GM18868 (cell line): Measurements from ENCODE around the gene EBF3.

ENCODE experiments used
- ATAC-seq: cut with Tn5 transposase; IDR thresholded peaks from one replicate; pipeline ENCODE4 v1.9.1; 2021; ENCODE audit warnings: mild to moderate bottlenecking, moderate library complexity; ENCODE audit not compliant: unreplicated experiment

The EBF3 gene

DNA sequence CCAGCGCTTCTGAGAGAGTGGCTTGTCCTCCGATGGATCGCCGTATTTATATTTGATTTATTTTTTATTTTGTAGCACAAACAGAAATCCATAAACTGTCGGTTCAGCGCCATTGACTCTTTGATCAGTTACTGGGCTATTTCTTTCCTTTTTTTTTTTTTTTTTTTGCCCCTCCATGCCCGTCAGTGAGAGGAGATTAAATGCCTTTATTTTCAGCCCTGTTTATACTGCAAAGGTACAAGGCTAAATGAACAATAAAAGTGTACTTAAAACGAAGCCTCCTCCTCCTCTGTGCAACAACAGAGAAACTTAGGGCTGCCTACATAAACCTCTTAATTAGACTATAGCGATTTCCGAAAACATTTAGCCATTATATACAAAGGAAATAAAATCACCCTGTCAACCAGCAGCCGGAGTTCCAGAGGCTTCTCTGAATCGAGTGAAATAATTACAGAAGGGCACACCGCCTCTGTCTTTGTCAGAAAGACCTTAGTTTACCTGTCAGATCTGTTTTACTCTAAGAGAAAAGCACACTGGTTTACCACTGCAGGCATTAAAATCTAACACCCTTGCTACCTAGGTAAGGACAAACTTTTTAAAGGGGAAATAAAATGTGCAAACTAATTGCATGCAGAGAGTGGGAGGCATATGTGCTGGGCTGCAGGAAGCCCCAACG lies 3.5 kb downstream of the EBF3 start:
- no peak for ATAC-seq

DNA sequence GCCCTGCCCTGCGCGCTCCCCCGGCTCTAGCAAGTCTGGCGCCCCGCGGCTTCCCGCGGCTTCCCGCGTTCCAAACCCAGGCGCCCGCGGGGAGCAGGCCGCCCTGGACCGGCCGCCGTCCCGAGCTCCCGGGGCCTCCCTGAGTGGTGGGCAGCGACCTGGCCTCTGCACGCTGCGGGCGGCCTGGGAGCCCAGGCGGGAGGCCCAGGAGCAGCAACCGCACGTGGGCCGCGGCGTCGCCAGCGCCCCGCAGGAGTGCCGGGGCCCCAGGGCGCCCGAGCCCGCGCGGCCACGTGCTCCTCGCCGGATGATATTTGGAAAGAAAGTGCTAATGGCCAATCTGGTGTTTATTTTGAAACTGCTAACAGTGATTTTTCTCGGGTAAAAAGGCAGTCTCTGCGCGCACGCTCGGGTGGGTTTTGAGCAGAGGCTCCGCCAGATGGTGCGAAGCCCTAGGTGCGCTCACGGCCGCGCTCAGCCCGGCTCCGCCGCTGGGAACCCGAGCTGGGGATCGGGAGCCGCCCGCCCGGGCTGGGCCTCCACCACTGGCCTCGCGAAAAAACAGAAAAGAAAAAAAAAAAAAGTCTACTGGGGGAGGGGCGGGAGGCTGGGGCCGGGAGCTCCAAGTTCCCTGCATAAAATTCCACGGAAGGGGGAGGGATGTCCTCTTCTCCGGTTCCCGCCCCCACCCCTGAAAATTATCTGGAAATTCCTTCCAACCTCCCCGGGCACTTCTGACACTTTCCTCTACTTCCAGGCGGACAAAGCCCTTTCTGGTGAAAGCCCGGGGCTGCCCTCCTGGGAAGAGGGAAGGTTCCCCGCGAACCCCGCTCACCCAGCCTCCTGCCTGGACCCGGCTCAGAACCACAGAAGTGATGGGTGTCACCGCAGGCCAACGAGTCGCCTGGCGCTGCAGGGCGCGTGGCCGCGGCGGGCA lies 4.3 kb downstream of the EBF3 start:
- ATAC-seq = no peak

DNA sequence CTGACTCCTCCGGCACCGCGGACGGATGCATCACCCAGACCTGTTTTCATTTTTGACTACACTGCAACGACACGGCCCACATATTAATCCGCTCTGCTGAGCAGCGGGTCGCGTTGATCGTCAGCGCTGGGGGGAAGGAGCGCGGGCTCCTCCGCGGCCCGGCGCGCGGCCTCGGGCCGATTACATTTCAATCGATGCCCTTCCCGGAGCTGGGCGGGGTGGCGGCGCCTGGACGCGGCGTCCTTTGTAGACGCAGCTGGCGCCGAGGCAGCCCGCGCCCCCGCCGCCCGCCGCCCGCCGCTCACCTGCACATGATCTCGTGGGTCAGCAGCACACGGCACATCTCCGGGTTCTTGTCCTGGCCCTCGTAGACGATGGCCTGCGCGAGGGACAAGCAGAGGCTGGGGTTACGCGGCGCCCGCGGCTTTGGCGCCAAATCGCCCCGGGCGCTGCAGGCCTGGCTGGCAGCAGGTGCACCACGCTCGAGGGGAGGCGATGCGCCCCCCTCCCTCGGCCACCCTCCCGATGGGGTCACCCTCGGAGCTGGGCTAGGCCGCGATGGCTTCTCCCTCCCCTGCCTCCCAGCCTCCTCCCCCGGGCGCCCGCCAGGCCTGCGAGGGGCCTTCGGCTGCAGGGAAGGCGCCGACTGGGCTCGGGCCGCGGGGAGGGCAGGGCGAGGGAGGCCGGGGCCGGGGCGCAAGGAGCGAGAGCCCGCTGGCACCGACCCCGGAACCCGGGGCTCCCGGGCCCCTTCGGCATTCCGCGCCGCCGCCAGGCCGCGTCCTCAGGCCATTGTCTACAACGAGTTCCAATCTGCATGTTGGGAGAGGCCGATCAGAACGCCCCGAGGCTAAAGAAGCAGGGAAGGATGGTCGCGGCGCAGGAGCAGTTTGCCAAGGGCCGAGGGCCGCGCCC lies 5.2 kb downstream of the EBF3 start:
- no peak for ATAC-seq

DNA sequence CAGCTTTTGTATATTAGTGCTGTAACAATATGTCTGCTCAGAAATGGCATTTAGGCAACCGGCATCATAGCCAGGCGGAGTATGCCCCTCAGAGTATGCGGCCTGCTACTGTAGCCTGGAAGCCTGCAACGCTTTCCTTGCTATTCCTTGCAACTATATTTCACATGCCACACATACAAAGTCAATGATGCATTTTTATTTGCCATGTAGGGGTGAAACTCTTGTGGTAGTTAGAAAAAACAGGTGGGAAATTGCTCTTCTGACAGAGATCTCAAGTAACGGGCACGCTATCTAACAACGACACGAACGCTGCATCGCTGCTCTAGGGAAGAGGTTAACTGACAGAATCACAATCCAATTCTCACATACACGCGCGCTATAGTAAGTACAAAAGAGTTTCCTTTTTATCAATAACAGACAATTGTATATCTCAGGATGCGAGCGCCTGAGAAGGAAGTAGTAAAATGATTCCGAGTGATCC lies 5.9 kb downstream of the EBF3 start:
- ATAC-seq = no peak

DNA sequence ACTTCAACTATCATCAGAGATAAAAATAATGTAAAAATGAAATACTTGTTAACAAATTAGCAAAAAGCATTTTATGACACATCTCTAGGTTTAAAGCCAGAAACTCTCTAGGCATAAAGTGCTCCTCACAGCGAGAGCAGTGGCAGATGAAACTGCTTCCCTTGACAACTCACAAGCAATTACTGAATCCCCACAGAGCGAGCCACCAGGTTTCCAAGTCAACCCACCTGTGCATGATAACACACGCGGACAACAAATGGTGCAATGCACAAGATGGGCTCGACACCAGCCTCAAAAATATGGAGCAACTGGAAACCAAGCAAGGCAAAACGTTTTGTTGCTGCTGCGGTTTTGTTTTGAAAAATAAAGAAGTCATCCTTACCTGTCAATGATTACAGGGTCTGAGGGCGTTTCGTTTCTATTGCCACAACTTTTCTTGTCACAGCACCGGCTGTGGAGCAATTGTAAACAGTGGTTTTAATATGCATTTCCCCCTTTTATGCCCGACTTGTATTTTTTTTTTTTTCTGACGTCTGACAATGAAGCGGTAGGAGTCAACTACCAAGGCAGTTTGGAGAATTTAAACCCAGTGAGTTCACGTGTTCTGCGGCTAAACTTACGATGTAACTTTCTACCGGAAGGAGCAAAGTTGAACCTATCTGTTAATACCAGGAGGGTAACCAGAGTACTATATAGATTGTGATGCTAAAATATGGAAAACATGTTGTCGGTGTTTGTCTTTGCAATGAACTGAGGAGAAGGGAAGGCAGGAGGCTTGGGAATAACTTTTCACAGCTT lies 7.0 kb downstream of the EBF3 start:
- no peak for ATAC-seq

DNA sequence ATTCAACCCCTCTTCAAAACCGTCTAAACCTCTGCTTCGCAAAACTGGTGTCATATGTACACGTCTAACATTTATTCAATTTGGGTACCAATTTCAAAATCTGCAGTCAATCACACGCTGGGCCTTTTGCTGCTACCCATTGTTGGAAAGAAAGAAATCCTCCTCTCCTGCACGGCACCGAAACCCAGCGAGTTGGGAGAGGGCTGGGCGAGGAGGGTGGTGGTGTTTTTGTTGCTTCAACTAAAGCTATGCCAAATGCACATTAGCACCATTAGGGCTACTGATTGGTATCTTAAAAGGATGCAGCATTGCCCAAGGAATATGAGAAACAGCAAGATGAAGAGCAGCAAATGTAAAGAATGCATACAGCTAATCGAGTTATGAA lies 7.8 kb downstream of the EBF3 start:
- ATAC-seq = no peak

DNA sequence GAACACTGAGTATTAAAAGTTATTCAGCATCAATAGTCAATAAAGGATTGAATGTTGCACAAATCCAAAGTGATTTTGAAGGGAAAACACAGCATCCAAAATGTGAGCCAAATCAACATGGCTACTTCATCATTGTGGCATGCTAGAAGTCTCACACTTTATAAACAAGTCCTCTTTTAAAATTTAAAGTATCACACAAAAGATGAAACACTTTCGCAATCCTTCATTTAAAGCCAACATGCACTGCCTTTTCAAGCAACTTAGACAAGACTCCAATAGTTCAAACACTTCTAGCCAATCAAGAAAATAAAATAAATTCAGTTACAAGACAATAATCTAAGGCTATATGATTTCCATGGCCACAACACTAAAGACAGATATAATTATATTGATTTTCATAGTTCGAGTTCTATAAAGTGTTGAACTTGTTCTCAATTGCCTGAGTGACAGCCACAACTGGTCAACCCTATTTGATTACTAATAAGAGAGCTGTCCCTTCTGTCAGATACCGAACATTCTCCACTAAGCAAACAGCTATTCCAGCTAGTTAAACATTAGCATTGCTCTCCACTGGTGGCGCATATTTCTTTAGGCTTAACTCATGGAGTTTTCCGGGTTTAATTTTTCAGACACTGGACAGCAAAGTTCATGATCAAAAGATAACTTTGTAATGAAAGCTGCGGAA lies 8.3 kb downstream of the EBF3 start:
- ATAC-seq = no peak

DNA sequence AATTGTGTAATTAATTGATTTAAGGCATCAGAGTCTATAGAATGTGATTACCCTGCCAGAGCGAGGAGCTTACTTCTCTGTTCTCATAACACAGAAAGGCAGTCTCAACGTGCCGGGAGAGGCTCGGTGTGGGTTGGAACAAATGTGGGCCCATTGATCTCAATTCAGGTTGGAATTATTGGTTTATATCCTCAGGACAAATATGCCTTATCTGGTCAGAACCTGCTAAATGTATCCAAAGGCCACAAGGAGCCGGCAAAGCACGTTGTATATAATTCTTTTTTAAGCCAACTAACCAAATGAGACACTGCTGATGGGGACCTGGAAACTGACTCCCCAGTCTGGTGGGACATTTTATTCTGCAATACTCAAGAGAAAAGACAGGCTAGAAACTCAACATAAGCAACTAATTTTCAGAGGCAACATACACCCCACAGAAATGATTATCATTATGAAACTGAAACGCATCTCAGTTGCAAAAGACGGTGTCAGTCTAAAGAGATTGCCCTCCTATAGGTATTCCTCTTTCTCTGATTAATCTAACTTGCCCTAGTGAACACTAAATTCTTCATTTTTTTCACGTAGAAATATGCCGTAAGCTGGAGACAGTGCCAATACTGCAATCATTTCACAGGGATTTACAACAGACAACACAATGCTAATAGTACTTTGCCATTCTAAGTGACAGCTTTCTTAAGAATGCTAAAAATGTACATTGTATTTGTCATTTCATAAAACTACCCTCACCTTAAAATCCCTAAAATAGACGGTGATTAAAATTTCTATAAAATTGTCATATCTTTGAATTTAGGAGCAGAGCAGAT lies 9.4 kb downstream of the EBF3 start:
- ATAC-seq = no peak

DNA sequence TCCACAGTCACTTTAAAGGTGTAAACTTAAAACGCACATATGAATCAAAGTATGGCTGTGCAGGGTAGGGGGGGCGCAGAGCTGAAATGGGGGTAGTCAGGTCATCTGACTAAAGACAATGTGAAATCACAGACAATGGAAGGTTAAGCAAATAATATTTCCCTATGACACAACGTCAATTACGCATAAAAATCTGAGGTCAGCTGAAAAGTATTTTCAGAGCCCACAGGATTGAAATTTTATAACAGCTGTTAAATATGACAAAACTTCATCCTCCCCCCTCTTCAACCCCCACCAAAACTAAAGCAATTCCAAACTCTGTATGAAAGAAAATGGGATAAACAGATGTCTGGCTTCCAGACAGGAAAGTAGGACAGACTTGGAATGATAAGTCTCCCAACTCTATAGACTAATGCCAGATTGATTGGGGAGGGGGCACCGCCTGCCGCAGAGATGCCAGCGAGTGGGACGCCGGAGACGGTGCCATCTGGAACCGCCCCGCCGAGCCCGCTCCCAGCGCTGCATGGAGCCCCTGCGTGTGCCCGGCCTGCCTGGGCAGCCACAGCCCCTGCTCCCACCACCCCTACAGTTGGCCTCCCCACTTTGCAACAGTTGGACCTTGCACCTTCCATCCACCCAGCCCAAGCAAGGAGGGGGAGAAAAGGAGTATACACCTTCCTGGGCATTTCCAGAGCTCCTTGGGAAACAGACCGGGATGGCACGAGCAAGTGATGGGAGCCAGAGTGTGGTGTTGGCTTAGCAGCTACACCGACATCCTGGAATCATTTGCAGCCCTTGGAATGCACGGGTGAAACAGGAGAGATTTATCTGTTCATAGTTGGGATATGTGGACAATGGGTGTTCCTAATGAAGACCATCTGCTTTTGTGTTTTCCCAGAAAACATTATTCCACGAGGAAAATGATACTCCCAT lies 10.7 kb downstream of the EBF3 start:
- no peak for ATAC-seq

DNA sequence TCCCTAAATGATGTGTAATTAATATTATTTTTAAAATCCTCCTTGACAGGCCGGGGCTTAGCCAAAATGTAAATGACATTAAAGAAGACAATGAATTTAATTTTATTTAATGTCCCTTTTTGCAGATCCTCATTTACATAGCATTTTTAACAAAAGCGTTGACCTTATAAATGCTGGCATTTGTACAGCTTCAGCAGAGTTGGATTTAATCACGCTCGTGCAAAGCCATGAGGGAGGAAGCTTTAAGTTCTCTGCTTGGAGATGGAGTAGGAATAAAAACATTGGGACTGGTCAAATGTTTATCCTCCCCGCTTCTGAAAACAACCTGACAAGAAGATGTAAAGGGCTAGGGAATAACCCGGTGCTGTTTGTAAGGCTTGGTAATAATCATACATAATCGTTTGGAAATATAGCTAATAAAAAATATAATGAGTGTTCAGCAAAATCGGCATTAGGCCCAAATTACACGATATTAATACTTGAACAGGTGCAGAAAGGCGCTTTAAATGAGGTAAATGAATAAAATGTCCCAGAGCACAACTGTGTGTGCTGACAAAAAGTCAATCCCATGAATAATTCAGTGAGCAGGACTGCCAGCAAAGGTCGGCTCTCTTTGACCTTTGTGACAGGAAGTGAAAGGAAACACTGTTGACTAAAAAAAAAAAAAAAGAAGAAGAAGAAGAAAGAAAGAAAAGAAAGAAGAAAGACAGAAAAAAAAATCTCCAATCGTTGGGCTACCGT lies 11.5 kb downstream of the EBF3 start:
- no peak for ATAC-seq

DNA sequence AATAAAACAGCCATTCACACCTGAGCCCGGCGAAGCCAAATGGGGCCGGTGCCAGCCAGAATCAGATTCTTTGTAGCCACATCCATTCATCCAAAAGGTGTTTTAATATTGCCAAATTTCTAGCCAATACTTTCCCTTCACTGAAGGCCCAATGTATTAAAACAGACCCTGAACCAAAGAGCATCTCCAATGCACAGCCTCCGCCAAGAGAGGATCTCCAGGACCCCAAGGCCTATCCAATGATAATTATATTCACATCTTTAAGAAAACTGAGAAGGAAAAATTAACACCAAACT lies 12.2 kb downstream of the EBF3 start:
- no peak for ATAC-seq

DNA sequence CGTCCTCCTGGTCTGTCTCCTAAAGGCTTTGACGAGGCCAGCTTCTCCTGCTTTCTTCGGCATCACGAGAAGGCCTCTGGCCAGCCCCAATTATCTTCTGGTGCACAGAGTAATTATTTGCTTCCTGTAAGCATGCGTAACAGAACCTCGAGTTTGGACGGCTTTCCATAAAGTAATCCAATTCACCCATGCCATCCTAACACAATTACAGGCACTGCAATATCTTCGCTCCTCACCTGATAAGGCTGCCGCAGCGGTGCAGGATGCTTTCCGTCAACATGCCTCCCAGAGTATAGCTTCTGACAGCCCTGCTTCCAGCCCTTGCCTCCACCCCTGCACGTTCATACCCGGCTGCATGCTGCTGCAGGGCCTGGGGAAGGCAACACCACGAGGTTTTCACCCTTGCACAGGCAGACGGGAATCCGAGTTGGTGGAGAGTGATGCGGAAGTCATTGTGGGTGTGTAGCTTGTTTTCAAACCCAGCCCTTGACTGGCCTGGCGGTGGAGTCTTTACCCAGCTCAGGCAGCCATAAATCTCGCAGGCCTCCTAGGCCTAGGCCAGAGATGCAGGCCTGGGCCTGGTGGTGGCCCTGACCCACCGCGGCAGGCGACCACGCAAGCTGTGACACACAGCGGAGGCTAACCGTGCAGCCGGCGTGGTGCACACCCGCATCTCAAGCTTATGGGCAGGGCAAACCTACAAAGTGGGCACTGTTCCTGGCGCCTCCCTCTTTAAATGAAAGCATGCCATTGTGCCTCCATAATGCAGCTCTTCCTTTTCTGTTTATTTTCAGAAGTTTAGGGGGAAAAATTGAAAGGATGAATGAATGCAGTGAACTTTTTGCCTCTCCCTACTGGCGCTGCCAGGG lies 12.7 kb downstream of the EBF3 start:
- ATAC-seq = no peak

DNA sequence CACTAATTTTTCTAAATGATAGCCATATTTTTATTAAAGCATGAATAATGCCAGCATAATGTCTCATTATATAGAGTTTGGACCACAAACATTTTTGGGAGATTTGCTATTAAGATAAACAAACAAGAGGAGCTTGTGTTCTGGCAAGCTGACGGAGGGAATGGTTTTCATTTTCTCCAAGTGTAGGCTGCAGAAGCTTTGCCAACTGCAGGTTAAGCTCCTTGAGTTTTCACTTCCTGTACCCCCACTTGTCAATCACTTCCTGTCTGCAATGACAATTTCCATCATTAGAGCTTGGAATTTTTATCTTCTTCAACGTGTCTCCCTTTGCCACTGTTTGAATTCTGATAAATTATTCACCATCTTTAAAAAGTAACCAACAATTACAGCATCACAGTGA lies 13.4 kb downstream of the EBF3 start:
- no peak for ATAC-seq

DNA sequence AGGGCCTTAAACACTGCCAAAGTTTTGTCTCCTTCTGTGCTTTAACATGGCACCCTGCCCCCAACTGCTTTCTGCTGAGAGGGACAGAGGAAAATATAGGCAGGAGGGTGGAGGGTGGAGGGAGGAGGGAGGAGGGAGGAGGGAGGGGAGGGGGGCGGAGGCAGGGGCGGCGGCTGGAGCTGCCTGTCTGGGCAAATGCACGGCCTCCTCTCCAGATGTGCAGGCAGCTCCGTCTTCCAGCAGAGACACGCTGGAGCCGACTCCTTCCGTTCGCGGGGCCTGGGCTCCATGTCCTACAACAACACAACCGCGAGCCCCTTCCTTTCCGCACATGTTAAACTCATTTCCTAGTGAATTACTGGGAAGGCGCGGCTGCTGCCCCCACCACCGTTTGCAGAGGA lies 14.2 kb downstream of the EBF3 start:
- ATAC-seq = no peak

DNA sequence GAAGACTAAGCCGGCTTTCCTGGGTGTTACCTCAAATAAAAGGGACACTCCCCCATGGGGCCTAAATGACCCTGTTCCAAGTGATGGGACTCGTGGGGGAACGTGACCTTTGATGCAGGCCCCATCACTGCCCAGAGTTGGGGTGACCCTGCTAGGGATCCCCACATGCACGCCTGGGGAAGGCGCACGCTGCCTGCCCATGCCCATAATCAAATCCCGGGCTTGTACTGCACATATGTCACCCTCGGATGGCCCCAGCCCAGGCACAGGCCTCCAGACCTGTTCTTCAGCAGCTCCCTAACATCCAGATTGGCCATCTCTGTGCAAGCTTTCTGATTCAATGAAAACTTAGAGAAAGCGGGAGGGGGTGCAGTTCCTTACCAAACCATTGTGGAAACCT lies 14.7 kb downstream of the EBF3 start:
- ATAC-seq = no peak

DNA sequence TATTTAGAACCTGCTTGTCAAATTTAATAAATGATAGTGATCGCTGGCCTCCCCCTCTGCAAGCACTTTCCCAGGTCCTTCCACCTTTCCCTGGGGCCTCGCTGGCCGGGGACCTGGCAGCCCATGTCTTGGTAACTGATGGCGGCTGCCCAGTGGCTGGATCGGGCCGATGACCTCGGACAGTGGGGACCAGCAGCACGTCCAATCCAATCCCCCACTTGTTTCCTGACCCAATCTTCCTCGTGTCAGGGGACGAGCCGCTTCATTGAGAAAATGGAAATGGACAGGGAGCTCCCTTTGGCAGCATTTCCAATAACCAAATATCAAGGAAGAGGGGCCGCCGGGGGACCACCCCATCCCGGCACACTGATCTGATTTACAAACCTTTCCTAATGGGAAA lies 17.2 kb downstream of the EBF3 start:
- ATAC-seq = no peak
